ENCODE data around the gene MALAT1. TPM values are rescaled to one million over a fixed set of nuclear protein-coding genes. Genes with fewer than 3 reads are reported as not detected.

Gene MALAT1
- total RNA-seq, 1 experiment from 2014 or later = 6,000 TPM

- Histone ChIP-seq H3K27me3 (ENCODE audit: insufficient read depth, low read length) (no peaks in the 10 kb centered on the region), H4K20me1 (ENCODE audit: insufficient read depth) (peaks cover 66% of the 10 kb centered on the region), H3K4me1 (ENCODE audit: control insufficient read depth in 1 of 2, insufficient read depth in 2 of 2, low read length in 2 of 2) (peaks cover 49 to 87% of the 10 kb centered on the region in 2 experiments), H2AFZ (ENCODE audit: low read depth, low read length, poor library complexity, severe bottlenecking) (no peak overlapping the region), H3K36me3 (ENCODE audit: control insufficient read depth in 1 of 2, insufficient read depth in 2 of 2, low read length in 2 of 2) (peaks cover 48 to 64% of the 10 kb centered on the region in 2 experiments), H3K27ac (ENCODE audit: low read depth, low read length) (peak overlapping the region; percentile 98), H3K9me3 (ENCODE audit: control insufficient read depth in 1 of 2, insufficient read depth in 1 of 2, low read depth in 1 of 2, low read length in 2 of 2) (no peaks in the 10 kb centered on the region), H3K9ac (ENCODE audit: low read length) (peak overlapping the region; percentile 93), H3K4me2 (ENCODE audit: low read length) (peak overlapping the region; percentile 85), H3K4me3 (replicated peaks in 1 of 2; ENCODE audit: low read depth in 1 of 2, low read length in 2 of 2) (peak overlapping the region; percentile 57 to 79), H3K79me2 (ENCODE audit: insufficient read depth, low read length) (peaks cover 96% of the 10 kb centered on the region), H3K9me2 (ENCODE audit: insufficient read depth) (no peaks in the 10 kb centered on the region)
- DNase-seq (ENCODE audit: low read depth, low spot score) (no peak), ATAC-seq (no peak)
- BruUV-seq (replicated peaks) = no TSS peak
- ChIA-PET POLR2A (interaction anchor here (0.9 to 26.7 kb wide), 7 partner anchors 12 to 166 kb away, joined by 3 to 1499 read pairs (median 23); partner anchors contain the start of gene NEAT1), CTCF (no interaction called here), RAD21 (ENCODE audit: low non-redundant PET in 1 of 2, low total read pairs in 2 of 2, uncharacterized antibody in 2 of 2, unreplicated experiment in 2 of 2) (interaction anchor here in 1 of 2 experiments (5.1 kb wide), 1 partner anchor 29 kb away, joined by 27 read pairs; no protein-coding TSS in a partner anchor)
- TF ChIP-seq POLR2AphosphoS5 (IDR thresholded peaks at IDR 0.05; ENCODE audit: low read depth, low read length) = no peak; the same call in 1 of the 2 replicates
- intact Hi-C loops (cut with micrococcal nuclease) = no loop called here
Observed at GRCh38 chr11:65501186-65501471, 2.3 kb downstream of the MALAT1 start.

GRCh38 chr11:65501472-65502273, 2.8 kb downstream of the MALAT1 start:
- H3K79me2 ChIP-seq (ENCODE audit: insufficient read depth, low read length) = peaks cover 96% of the 10 kb centered on the region
- peaks cover 50 to 64% of the 10 kb centered on the region in 2 experiments for H3K36me3 ChIP-seq (ENCODE audit: control insufficient read depth in 1 of 2, insufficient read depth in 2 of 2, low read length in 2 of 2)
- no peaks in the 10 kb centered on the region for H3K27me3 ChIP-seq (ENCODE audit: insufficient read depth, low read length)
- peak overlapping the region; percentile 98 for H3K27ac ChIP-seq (ENCODE audit: low read depth, low read length)
- DNase-seq (ENCODE audit: low read depth, low spot score) (no peak), ATAC-seq (no peak)
- no peak overlapping the region for H2AFZ ChIP-seq (ENCODE audit: low read depth, low read length, poor library complexity, severe bottlenecking)
- TF ChIP-seq POLR2AphosphoS5 (IDR thresholded peaks at IDR 0.05; ENCODE audit: low read depth, low read length) (peak; percentile 18; the same call in 1 of the 2 replicates), EZH2phosphoT487 (IDR thresholded peaks at IDR 0.05; ENCODE audit: borderline replicate concordance) (no peak)
- peaks cover 70% of the 10 kb centered on the region for H4K20me1 ChIP-seq (ENCODE audit: insufficient read depth)
- H3K4me2 ChIP-seq (ENCODE audit: low read length) = peak overlapping the region; percentile 85
- no TSS peak for BruUV-seq (replicated peaks)
- ChIA-PET POLR2A (interaction anchor here (0.6 to 26.7 kb wide), 10 partner anchors 9 to 484 kb away, joined by 3 to 1499 read pairs (median 4); partner anchors contain the start of genes NEAT1 and PCNX3), CTCF (interaction anchor here (0.9 to 1.3 kb wide), 2 partner anchors 9 to 227 kb away, joined by 3 read pairs; no protein-coding TSS in a partner anchor), RAD21 (ENCODE audit: low non-redundant PET in 1 of 2, low total read pairs in 2 of 2, uncharacterized antibody in 2 of 2, unreplicated experiment in 2 of 2) (no interaction called here)
- H3K4me1 ChIP-seq (ENCODE audit: control insufficient read depth in 1 of 2, insufficient read depth in 2 of 2, low read length in 2 of 2) = peaks cover 48 to 87% of the 10 kb centered on the region in 2 experiments
- H3K4me3 ChIP-seq (replicated peaks in 1 of 2; ENCODE audit: low read depth in 1 of 2, low read length in 2 of 2) = peak overlapping the region; percentile 57 to 79
- H3K9me2 ChIP-seq (ENCODE audit: insufficient read depth) = no peaks in the 10 kb centered on the region
- H3K9ac ChIP-seq (ENCODE audit: low read length) = peak overlapping the region; percentile 93
- intact Hi-C loops (cut with micrococcal nuclease) = no loop called here
- no peaks in the 10 kb centered on the region for H3K9me3 ChIP-seq (ENCODE audit: control insufficient read depth in 1 of 2, insufficient read depth in 1 of 2, low read depth in 1 of 2, low read length in 2 of 2)

Measured in HCT116 (cell line).